Kidney (tissue), 14 donors: ENCODE data around the gene CNNM3. TPM values are rescaled to one million over a fixed set of nuclear protein-coding genes. Genes with fewer than 3 reads are reported as not detected.
"Not testable (repeated sequence)": the region's sequence is repeated elsewhere in the genome, so short reads cannot be mapped to it uniquely, and the experiment has no call there.

Experiments
- DNase-seq, 5 donors: peaks; one replicate each; pipeline ENCODE4 v3.0.0-alpha.2; 2013 to 2020
- FAIRE-seq: peaks from 2 replicates; lab custom pipeline; 2012; peaks lifted over from hg19 to GRCh38; lab: Jason Lieb, UNC
- H3K27ac ChIP-seq, 2 donors: one replicate each; pipeline ENCODE4 v1.7.0; 2013; ENCODE audit warnings: low read depth in 2 of 2, low read length in 2 of 2, inconsistent platforms in 1 of 2
- H3K27me3 ChIP-seq: one replicate; pipeline ENCODE4 v1.7.1; 2013; ENCODE audit warnings: low read length, inconsistent platforms; ENCODE audit not compliant: control insufficient read depth, insufficient read depth
- H3K36me3 ChIP-seq, 3 donors: one replicate each; pipeline versions ENCODE4 v1.7.0 to v1.7.1; 2013; ENCODE audit warnings: low read length in 3 of 3, control low read depth in 1 of 3, inconsistent platforms in 1 of 3; ENCODE audit not compliant: insufficient read depth in 3 of 3, control insufficient read depth in 2 of 3
- H3K4me1 ChIP-seq, 3 donors: one replicate each; pipeline versions ENCODE4 v1.7.0 to v1.7.1; 2013; ENCODE audit warnings: low read length in 3 of 3, inconsistent platforms in 1 of 3, low read depth in 1 of 3; ENCODE audit not compliant: control insufficient read depth in 2 of 3, insufficient read depth in 2 of 3
- H3K4me3 ChIP-seq, 3 donors: one replicate each; pipeline versions ENCODE4 v1.7.0 to v1.8.1; 2013; ENCODE audit warnings: low read length in 3 of 3, control low read depth in 1 of 3, inconsistent platforms in 1 of 3
- H3K9ac ChIP-seq, 3 donors: one replicate each; pipeline versions ENCODE4 v1.7.0 to v1.7.1; 2013; ENCODE audit warnings: low read length in 3 of 3, control low read depth in 1 of 3, inconsistent platforms in 1 of 3
- H3K9me3 ChIP-seq, 3 donors: one replicate each; pipeline versions ENCODE4 v1.7.0 to v1.7.1; 2013; ENCODE audit warnings: low read length in 3 of 3, control low read depth in 1 of 3, inconsistent platforms in 1 of 3; ENCODE audit not compliant: control insufficient read depth in 2 of 3, insufficient read depth in 1 of 3
- intact Hi-C: fragments of 100-400 bp; cut with DNase I; formaldehyde crosslinking; loops from one replicate; pipeline ENCODE4 v1.11.1; 2022
- polyA plus RNA-seq: library from polyadenylated mRNA; stranded (reverse); fragments of 350-450 nt; fragmentation: Illumina TruSeq; extraction: RNeasy Lipid Tissue Mini Kit (QIAGEN cat#74804); gene quantifications from one replicate; pipeline ENCODE4 v1.2.3, GENCODE V29; 2014; ENCODE audit warnings: low read depth, low replicate concordance; ENCODE audit not compliant: insufficient read depth
- total RNA-seq: library from RNA; stranded (reverse); fragmentation: NEBNext Ultra II Directional; extraction: Animal tissue kit (Norgen Biotek cat#: 25700); gene quantifications from one replicate; pipeline ENCODE4 v1.2.1, GENCODE V29; 2021
- TF ChIP-seq, protein P1 (sequence below): IDR thresholded peaks from 3 replicates; pipeline ENCODE4 v1.5.1; 2012; ENCODE audit warnings: mild to moderate bottlenecking, moderate library complexity, borderline replicate concordance; ENCODE audit not compliant: insufficient read depth; ENCODE audit errors: extremely low read depth
- donor health status: control.
- donor health status: control.
- donor health status: control.
- donor health status: control.
- donor health status: control.
- donor health status: DM: yes; HTN: yes; CAD: no.
- donor health status: Normal renal cell carcinoma (clear cell type).

Gene CNNM3
- total and polyA plus RNA-seq, 2 donors from 2014 or later, result 6.9 to 26.1 TPM

DNA sequence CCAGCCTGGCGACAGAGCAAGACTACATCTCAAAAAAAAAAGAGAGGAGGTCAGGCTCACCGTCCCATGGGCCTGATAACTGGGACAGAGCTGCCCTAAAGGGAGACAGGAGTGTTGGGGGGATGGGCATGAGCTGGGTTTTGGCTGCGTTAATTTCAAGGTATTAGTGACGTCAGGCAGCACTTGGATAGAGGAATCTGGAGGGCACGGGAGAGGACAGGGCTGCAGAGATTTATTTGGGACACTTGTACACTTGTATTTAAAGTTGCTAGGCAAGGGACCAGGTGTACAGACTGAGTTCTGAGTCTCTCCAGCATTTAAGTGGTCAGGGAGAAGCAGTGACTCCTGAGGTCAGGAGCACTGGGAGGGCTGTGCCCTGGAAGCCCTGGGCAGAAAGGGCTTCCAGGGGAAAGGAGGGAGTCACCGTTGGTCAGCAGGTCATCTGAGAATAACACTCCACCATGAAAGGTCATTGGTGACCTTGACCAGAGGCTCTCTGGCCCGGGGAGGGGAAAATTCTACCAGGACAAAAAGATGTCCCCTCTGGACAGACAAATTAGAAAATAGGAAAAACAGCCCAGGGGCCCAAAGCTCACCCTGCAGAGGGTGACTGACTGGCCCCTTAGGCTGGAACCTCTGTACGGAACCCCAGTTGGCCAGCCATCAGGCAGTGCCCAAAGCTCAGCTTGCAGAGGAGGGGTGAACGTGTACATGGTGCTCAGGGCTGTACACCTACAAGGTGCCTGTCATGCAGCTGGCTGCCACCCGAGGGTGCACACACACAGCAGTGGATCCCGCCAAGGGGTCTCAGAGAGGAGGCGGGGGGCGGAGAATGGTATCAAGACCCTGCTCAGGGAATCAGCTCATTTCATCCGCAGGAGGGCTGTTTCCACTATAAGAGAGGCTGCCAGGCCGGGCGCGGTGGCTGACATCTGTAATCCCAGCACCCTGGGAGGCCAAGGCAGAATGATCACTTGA, 23.0 kb upstream of the CNNM3 start:
- H3K27me3 ChIP-seq, result no peaks in the 10 kb centered on the region
- FAIRE-seq, result no peak
- TF ChIP-seq, protein P1, sequence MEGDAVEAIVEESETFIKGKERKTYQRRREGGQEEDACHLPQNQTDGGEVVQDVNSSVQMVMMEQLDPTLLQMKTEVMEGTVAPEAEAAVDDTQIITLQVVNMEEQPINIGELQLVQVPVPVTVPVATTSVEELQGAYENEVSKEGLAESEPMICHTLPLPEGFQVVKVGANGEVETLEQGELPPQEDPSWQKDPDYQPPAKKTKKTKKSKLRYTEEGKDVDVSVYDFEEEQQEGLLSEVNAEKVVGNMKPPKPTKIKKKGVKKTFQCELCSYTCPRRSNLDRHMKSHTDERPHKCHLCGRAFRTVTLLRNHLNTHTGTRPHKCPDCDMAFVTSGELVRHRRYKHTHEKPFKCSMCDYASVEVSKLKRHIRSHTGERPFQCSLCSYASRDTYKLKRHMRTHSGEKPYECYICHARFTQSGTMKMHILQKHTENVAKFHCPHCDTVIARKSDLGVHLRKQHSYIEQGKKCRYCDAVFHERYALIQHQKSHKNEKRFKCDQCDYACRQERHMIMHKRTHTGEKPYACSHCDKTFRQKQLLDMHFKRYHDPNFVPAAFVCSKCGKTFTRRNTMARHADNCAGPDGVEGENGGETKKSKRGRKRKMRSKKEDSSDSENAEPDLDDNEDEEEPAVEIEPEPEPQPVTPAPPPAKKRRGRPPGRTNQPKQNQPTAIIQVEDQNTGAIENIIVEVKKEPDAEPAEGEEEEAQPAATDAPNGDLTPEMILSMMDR, result no peak
- H3K4me3 ChIP-seq, result no peak overlapping the region
- no peak overlapping the region for H3K27ac ChIP-seq
- no peaks in the 10 kb centered on the region for H3K9me3 ChIP-seq
- H3K36me3 ChIP-seq, result peaks cover 0 to 1% (median 0%) of the 10 kb centered on the region in 3 donors
- peak in 1 of 5 donors; percentile 47 for DNase-seq
- intact Hi-C loops, result no loop called here
- H3K4me1 ChIP-seq, result no peaks in the 10 kb centered on the region
- no peak overlapping the region for H3K9ac ChIP-seq

DNA sequence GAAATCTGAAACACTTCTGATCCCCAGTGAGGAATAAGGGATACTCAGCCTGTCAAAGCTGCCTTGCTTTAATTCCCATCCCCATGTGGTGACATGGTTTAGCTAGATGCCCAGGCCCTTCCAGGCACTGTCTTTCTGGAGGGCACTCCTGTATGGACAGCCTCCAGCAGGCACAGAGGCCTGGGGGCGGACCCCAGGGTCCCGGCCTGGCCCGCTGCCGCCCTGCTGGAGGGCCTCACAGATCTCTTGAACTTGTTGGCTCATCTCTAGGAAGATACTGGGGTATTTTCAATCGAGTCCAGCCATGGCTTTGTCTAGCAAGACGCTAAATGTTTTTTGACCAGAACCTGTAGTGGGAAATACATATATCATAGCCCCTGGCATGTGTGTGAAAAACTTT, 21.0 kb upstream of the CNNM3 start:
- intact Hi-C loops, result no loop called here
- Histone ChIP-seq H3K4me1 (no peaks in the 10 kb centered on the region), H3K27me3 (no peaks in the 10 kb centered on the region), H3K9me3 (no peaks in the 10 kb centered on the region), H3K27ac (no peak overlapping the region), H3K9ac (no peak overlapping the region), H3K36me3 (peaks cover 0 to 5% (median 0%) of the 10 kb centered on the region in 3 donors), H3K4me3 (no peak overlapping the region)
- FAIRE-seq, result no peak
- peak in 1 of 5 donors; percentile 46 for DNase-seq
- TF ChIP-seq, protein P1, result no peak

DNA sequence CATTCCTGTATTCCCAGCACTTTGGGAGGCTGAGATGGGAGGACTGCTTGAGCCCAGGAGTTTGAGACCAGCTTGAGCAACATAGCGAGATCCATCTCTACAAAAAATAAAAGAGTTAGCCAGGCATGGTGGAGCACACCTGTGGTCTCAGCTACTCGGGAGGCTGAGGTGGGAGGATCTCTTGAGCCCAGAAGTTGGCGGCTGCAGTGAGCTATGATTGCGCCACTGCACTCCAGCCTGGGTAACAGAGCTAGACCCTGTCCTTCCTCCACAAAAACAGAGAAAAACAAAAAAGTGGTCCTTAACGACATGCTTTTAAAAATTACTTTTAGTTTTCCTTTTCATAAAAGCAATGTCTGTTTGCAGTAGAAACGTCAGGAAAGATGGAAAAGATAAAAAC, 19.6 kb upstream of the CNNM3 start:
- H3K36me3 ChIP-seq, intact Hi-C loops, H3K4me3 ChIP-seq, H3K4me1 ChIP-seq, H3K27ac ChIP-seq, H3K9me3 ChIP-seq, FAIRE-seq, H3K27me3 ChIP-seq, H3K9ac ChIP-seq: not testable (repeated sequence)
- DNase-seq, result peak in 1 of 5 donors; percentile 23

DNA sequence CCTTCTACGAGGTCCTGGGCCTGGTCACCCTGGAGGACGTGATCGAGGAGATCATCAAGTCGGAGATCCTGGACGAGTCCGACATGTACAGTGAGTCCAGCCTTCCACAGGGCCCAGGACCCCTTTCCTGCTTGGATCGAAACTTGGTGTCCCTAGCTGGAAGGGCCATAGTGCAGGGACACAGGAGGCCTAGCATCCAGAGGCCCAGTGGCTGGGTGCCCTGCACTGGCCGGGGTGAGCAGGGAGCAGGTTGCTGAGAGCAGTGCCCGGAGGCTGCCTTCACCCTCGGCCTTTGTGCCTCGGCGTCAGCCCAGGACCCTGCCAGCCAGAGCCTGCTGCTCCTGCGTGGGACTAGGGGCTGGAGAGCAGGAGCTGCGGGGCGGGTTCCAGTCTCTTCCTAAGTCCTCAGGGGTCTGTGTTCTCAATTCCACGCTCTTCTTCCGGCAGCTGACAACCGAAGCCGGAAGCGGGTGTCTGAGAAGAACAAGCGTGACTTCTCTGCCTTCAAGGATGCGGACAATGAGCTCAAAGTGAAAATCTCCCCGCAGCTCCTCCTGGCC, 18.9 kb upstream of the CNNM3 start:
- Histone ChIP-seq H3K4me1 (peaks cover 0 to 4% (median 0%) of the 10 kb centered on the region in 3 donors), H3K27me3 (no peaks in the 10 kb centered on the region), H3K9ac (no peak overlapping the region), H3K36me3 (peaks cover 5 to 9% (median 5%) of the 10 kb centered on the region in 3 donors), H3K27ac (no peak overlapping the region), H3K9me3 (no peaks in the 10 kb centered on the region), H3K4me3 (no peak overlapping the region)
- TF ChIP-seq, protein P1, result no peak
- intact Hi-C loops, result no loop called here
- peak in 1 of 5 donors; percentile 32 for DNase-seq
- FAIRE-seq, result no peak
